ENCODE results near the gene FADS1. TPM values are rescaled to one million over a fixed set of nuclear protein-coding genes. Genes with fewer than 3 reads are reported as not detected.

The FADS1 gene
- total and polyA plus RNA-seq, 2 of the 13 experiments (the other 11 are each of a cell fraction or from before 2014, with no cell fraction given): 91.8 to 108 TPM

GRCh38 chr11:61775106-61775505 is 41.7 kb downstream of the FADS1 start:
- no peak overlapping the region for H3K4me2 ChIP-seq (ENCODE audit: low read depth, low read length)
- 96% methylated on average over 6 of the region's 6 CpGs for WGBS (ENCODE audit: low lambda C conversion rate)
- DNase-seq (ENCODE audit: low spot score) (no peak), ATAC-seq (no peak), FAIRE-seq (no peak)
- H3K9me3 ChIP-seq (ENCODE audit: low read length): no peaks in the 10 kb centered on the region
- no peaks in the 10 kb centered on the region for H4K20me1 ChIP-seq (ENCODE audit: insufficient read depth, low read length)
- H3K9ac ChIP-seq (ENCODE audit: insufficient read depth, low read depth, low read length): no peak overlapping the region
- H3K36me3 ChIP-seq (replicated peaks in 1 of 2; ENCODE audit: control insufficient read depth in 1 of 2, insufficient read depth in 2 of 2, low read length in 2 of 2): peaks cover 18 to 34% of the 10 kb centered on the region in 2 experiments; a peak in 4 of 5 replicates
- H3K27ac ChIP-seq (ENCODE audit: extremely low read length, insufficient read depth, low read length): no peak overlapping the region
- no peak overlapping the region for H3K4me3 ChIP-seq (replicated peaks in 1 of 3; ENCODE audit: insufficient read depth in 1 of 3, low read depth in 2 of 3, low read length in 3 of 3)
- no peak overlapping the region for H2AFZ ChIP-seq (ENCODE audit: low read length)
- H3K27me3 ChIP-seq (ENCODE audit: control insufficient read depth in 1 of 2, insufficient read depth in 2 of 2, low read length in 2 of 2): no peaks in the 10 kb centered on the region; a peak in 1 of 5 replicates
- no peak for TF ChIP-seq ZNF781 (CRISPR knock-in tag; IDR thresholded peaks at IDR 0.05; ENCODE audit: borderline replicate concordance, not compliant biosample characterization)
- TF ChIP-seq ZNF75D (CRISPR knock-in tag; IDR thresholded peaks at IDR 0.05; ENCODE audit: borderline replicate concordance): no peak
- no peak for TF ChIP-seq ZNF530 (CRISPR knock-in tag; IDR thresholded peaks at IDR 0.05; ENCODE audit: low read depth)
- TF ChIP-seq SRY (CRISPR knock-in tag; IDR thresholded peaks at IDR 0.05): no peak
- TF ChIP-seq ATAD3A (CRISPR knock-in tag; IDR thresholded peaks at IDR 0.05): no peak
- no peak for TF ChIP-seq ZNF12 (CRISPR knock-in tag; IDR thresholded peaks at IDR 0.05)
- intact Hi-C loops (cut with micrococcal nuclease; ENCODE audit: unreplicated experiment) (no loop called here), in situ Hi-C loops (cut with HindIII; ENCODE audit: extremely low pct_ligation_motif_present, low pct_unique_long_range_greater_than_20kb) (no loop called here)
- ChIA-PET POLR2A (interaction anchor here (0.7 to 1.0 kb wide), 2 partner anchors 17 to 26 kb away, joined by 3 to 4 read pairs; no protein-coding TSS in a partner anchor), CTCF (ENCODE audit: low intra/inter-chr PET ratio, low total read pairs) (interaction anchor here (1.1 kb wide), 1 partner anchor 26 kb away, joined by 5 read pairs; no protein-coding TSS in a partner anchor)
- peaks cover 28% of the 10 kb centered on the region for H3K4me1 ChIP-seq (ENCODE audit: insufficient read depth, low read length)
- H3K79me2 ChIP-seq (ENCODE audit: insufficient read depth, low read length): no peaks in the 10 kb centered on the region
- BruUV-seq (replicated peaks): no TSS peak

- no TSS peak for BruUV-seq (replicated peaks)
- Histone ChIP-seq H3K9me3 (ENCODE audit: low read length) (no peaks in the 10 kb centered on the region), H3K27me3 (ENCODE audit: control insufficient read depth in 1 of 2, insufficient read depth in 2 of 2, low read length in 2 of 2) (no peaks in the 10 kb centered on the region; a peak in 1 of 5 replicates), H4K20me1 (ENCODE audit: insufficient read depth, low read length) (no peaks in the 10 kb centered on the region), H3K36me3 (replicated peaks in 1 of 2; ENCODE audit: control insufficient read depth in 1 of 2, insufficient read depth in 2 of 2, low read length in 2 of 2) (peaks cover 18 to 29% of the 10 kb centered on the region in 2 experiments; a peak in 4 of 5 replicates), H2AFZ (ENCODE audit: low read length) (no peak overlapping the region), H3K4me1 (ENCODE audit: insufficient read depth, low read length) (peaks cover 35% of the 10 kb centered on the region), H3K4me2 (ENCODE audit: low read depth, low read length) (no peak overlapping the region), H3K79me2 (ENCODE audit: insufficient read depth, low read length) (no peaks in the 10 kb centered on the region), H3K4me3 (replicated peaks in 1 of 3; ENCODE audit: insufficient read depth in 1 of 3, low read depth in 2 of 3, low read length in 3 of 3) (no peak overlapping the region), H3K27ac (ENCODE audit: extremely low read length, insufficient read depth, low read length) (no peak overlapping the region), H3K9ac (ENCODE audit: insufficient read depth, low read depth, low read length) (no peak overlapping the region)
- intact Hi-C loops (cut with micrococcal nuclease; ENCODE audit: unreplicated experiment): no loop called here
- DNase-seq (ENCODE audit: low spot score) (no peak), FAIRE-seq (no peak), ATAC-seq (no peak)
- WGBS (ENCODE audit: low lambda C conversion rate): 93% methylated on average over 12 of the region's 12 CpGs
- CTCF ChIA-PET (ENCODE audit: low intra/inter-chr PET ratio, low total read pairs): interaction anchor here (1.1 kb wide), 1 partner anchor 25 kb away, joined by 5 read pairs; no protein-coding TSS in a partner anchor
- TF ChIP-seq ZNF761 (CRISPR knock-in tag; conservative IDR thresholded peaks at IDR 0.05) (no peak), SMAD3 (CRISPR knock-in tag; IDR thresholded peaks at IDR 0.05) (no peak), HOXD1 (CRISPR knock-in tag; IDR thresholded peaks at IDR 0.05) (no peak), BCL6 (CRISPR knock-in tag; IDR thresholded peaks at IDR 0.05) (no peak)
- in situ Hi-C loops (cut with HindIII; ENCODE audit: extremely low pct_ligation_motif_present, low pct_unique_long_range_greater_than_20kb): no loop called here
- POLR2A ChIA-PET: no interaction called here
Observed at GRCh38 chr11:61774411-61774810, 42.4 kb downstream of the FADS1 start.

Data from HepG2 (cell line).